ENCODE measurements around the gene RPN1. TPM values are rescaled to one million over a fixed set of nuclear protein-coding genes. Genes with fewer than 3 reads are reported as not detected.
A peak's percentile ranks its signal among the peaks of the same experiment; 100 is the strongest.
"Not testable (repeated sequence)": the region's sequence is repeated elsewhere in the genome, so short reads cannot be mapped to it uniquely, and the experiment has no call there.

The RPN1 gene
- total and polyA plus RNA-seq, 4 donors = 146 to 318 (median 223) TPM

- peaks cover 0 to 8% (median 0%) of the 10 kb centered on the region in 5 donors for H3K4me1 ChIP-seq (ENCODE audit: control insufficient read depth in 5 of 5, insufficient read depth in 5 of 5, low read length in 5 of 5)
- ATAC-seq (ENCODE audit: insufficient read depth, low FRiP score) (peak; percentile 99), DNase-seq (peak; percentile 99)
- peak overlapping the region; percentile 46 for H3K4me3 ChIP-seq
- TF ChIP-seq CTCF (IDR thresholded peaks at IDR 0.05; ENCODE audit: control extremely low read depth, extremely low read depth) = peak; percentile 98
- no peaks in the 10 kb centered on the region for H3K27me3 ChIP-seq (ENCODE audit: control insufficient read depth in 3 of 3, insufficient read depth in 3 of 3, low read length in 2 of 3)
- peak overlapping the region; percentile 89 to 100 for H3K9ac ChIP-seq (ENCODE audit: insufficient read depth in 1 of 2, low read length in 2 of 2)
- peak overlapping the region; percentile 92 to 97 for H3K27ac ChIP-seq (ENCODE audit: low read depth in 1 of 2, low read length in 1 of 2)
- 0 to 1% methylated on average over 66 to 67 of the region's 67 CpGs for WGBS, 2 donors
- no peaks in the 10 kb centered on the region for H3K9me3 ChIP-seq (ENCODE audit: control insufficient read depth in 4 of 4, insufficient read depth in 3 of 4, low read length in 3 of 4)
- H3K36me3 ChIP-seq (ENCODE audit: control insufficient read depth in 4 of 4, insufficient read depth in 4 of 4, low read length in 4 of 4) = no peaks in the 10 kb centered on the region
These were observed 30.2 kb upstream of the RPN1 start for GRCh38 chr3:128680603-128681368.

- no peak overlapping the region for H3K9ac ChIP-seq (ENCODE audit: insufficient read depth in 1 of 2, low read length in 2 of 2)
- DNase-seq (no peak), ATAC-seq (ENCODE audit: insufficient read depth, low FRiP score) (no peak)
- no peak overlapping the region for H3K27ac ChIP-seq (ENCODE audit: low read depth in 1 of 2, low read length in 1 of 2)
- H3K4me1 ChIP-seq (ENCODE audit: control insufficient read depth in 5 of 5, insufficient read depth in 5 of 5, low read length in 5 of 5) = peaks cover 0 to 8% (median 0%) of the 10 kb centered on the region in 5 donors
- no peaks in the 10 kb centered on the region for H3K36me3 ChIP-seq (ENCODE audit: control insufficient read depth in 4 of 4, insufficient read depth in 4 of 4, low read length in 4 of 4)
- H3K27me3 ChIP-seq (ENCODE audit: control insufficient read depth in 3 of 3, insufficient read depth in 3 of 3, low read length in 2 of 3) = no peaks in the 10 kb centered on the region
- no peak overlapping the region for H3K4me3 ChIP-seq
- TF ChIP-seq CTCF (IDR thresholded peaks at IDR 0.05; ENCODE audit: control extremely low read depth, extremely low read depth) = no peak
- no peaks in the 10 kb centered on the region for H3K9me3 ChIP-seq (ENCODE audit: control insufficient read depth in 4 of 4, insufficient read depth in 3 of 4, low read length in 3 of 4)
- 98 to 100% methylated on average over 2 of the region's 2 CpGs for WGBS, 2 donors
These were observed 28.7 kb upstream of the RPN1 start for GRCh38 chr3:128679338-128679737.

- H3K9ac ChIP-seq (ENCODE audit: insufficient read depth in 1 of 2, low read length in 2 of 2); H3K36me3 ChIP-seq (ENCODE audit: control insufficient read depth in 4 of 4, insufficient read depth in 4 of 4, low read length in 4 of 4); H3K4me3 ChIP-seq; H3K9me3 ChIP-seq (ENCODE audit: control insufficient read depth in 4 of 4, insufficient read depth in 3 of 4, low read length in 3 of 4); H3K4me1 ChIP-seq (ENCODE audit: control insufficient read depth in 5 of 5, insufficient read depth in 5 of 5, low read length in 5 of 5); H3K27me3 ChIP-seq (ENCODE audit: control insufficient read depth in 3 of 3, insufficient read depth in 3 of 3, low read length in 2 of 3); DNase-seq; ATAC-seq (ENCODE audit: insufficient read depth, low FRiP score); H3K27ac ChIP-seq (ENCODE audit: low read depth in 1 of 2, low read length in 1 of 2): not testable (repeated sequence)
- 63 to 87% methylated on average over 4 of the region's 4 CpGs for WGBS, 2 donors
These were observed 25.2 kb upstream of the RPN1 start for GRCh38 chr3:128675802-128676201.

GRCh38 chr3:128674161-128674784 is 23.7 kb upstream of the RPN1 start:
- H3K4me3 ChIP-seq = no peak overlapping the region
- DNase-seq (no peak), ATAC-seq (ENCODE audit: insufficient read depth, low FRiP score) (no peak)
- H3K9me3 ChIP-seq (ENCODE audit: control insufficient read depth in 4 of 4, insufficient read depth in 3 of 4, low read length in 3 of 4) = no peaks in the 10 kb centered on the region
- WGBS, 2 donors = 65 to 79% methylated on average over 10 of the region's 10 CpGs
- no peak overlapping the region for H3K9ac ChIP-seq (ENCODE audit: insufficient read depth in 1 of 2, low read length in 2 of 2)
- no peak overlapping the region for H3K27ac ChIP-seq (ENCODE audit: low read depth in 1 of 2, low read length in 1 of 2)
- H3K4me1 ChIP-seq (ENCODE audit: control insufficient read depth in 5 of 5, insufficient read depth in 5 of 5, low read length in 5 of 5) = no peaks in the 10 kb centered on the region
- no peaks in the 10 kb centered on the region for H3K27me3 ChIP-seq (ENCODE audit: control insufficient read depth in 3 of 3, insufficient read depth in 3 of 3, low read length in 2 of 3)
- TF ChIP-seq CTCF (IDR thresholded peaks at IDR 0.05; ENCODE audit: control extremely low read depth, extremely low read depth) = no peak
- H3K36me3 ChIP-seq (ENCODE audit: control insufficient read depth in 4 of 4, insufficient read depth in 4 of 4, low read length in 4 of 4) = no peaks in the 10 kb centered on the region

Measured in lung (tissue), 12 donors.